Hepatocyte (in vitro differentiated cells): ENCODE measurements around the gene NUP62CL. TPM values are rescaled to one million over a fixed set of nuclear protein-coding genes. Genes with fewer than 3 reads are reported as not detected.
"Not testable (repeated sequence)": the region's sequence is repeated elsewhere in the genome, so short reads cannot be mapped to it uniquely, and the experiment has no call there.

ENCODE experiments used
- DNase-seq: peaks from one replicate; pipeline ENCODE4 v3.0.0-alpha.2; 2016; ENCODE audit warnings: low spot score
- H2AFZ ChIP-seq: fragments of 200-600 bp; sonication (generic); 2 replicates; pipeline ENCODE4 v1.6.0; 2016; ENCODE audit warnings: antibody characterized with exemption, mild to moderate bottlenecking
- H3K27ac ChIP-seq: fragments of 200-600 bp; sonication (generic); 2 replicates; pipeline ENCODE4 v1.5.1; 2016; ENCODE audit warnings: mild to moderate bottlenecking
- H3K27me3 ChIP-seq: fragments of 200-600 bp; sonication (generic); 2 replicates; pipeline ENCODE4 v1.6.1; 2016
- H3K36me3 ChIP-seq: fragments of 200-600 bp; sonication (generic); replicated peaks from 2 replicates; pipeline ENCODE4 v1.5.1; 2016; ENCODE audit warnings: low read depth; ENCODE audit not compliant: insufficient read depth
- H3K4me1 ChIP-seq: fragments of 200-600 bp; sonication (generic); 2 replicates; pipeline ENCODE4 v1.5.1; 2016; ENCODE audit warnings: mild to moderate bottlenecking, moderate library complexity; ENCODE audit not compliant: insufficient read depth
- H3K4me2 ChIP-seq: fragments of 200-600 bp; sonication (generic); 2 replicates; pipeline ENCODE4 v1.6.0; 2016
- H3K4me3 ChIP-seq: fragments of 200-600 bp; sonication (generic); 2 replicates; pipeline ENCODE4 v1.5.1; 2016; ENCODE audit warnings: mild to moderate bottlenecking
- H3K79me2 ChIP-seq: fragments of 200-600 bp; sonication (generic); 2 replicates; pipeline ENCODE4 v1.6.0; 2017; ENCODE audit warnings: mild to moderate bottlenecking
- H3K9me2 ChIP-seq: fragments of 200-600 bp; sonication (generic); replicated peaks from 2 replicates; pipeline ENCODE4 v1.6.0; 2017; ENCODE audit warnings: mild to moderate bottlenecking; ENCODE audit not compliant: insufficient read depth
- H3K9me3 ChIP-seq: fragments of 200-600 bp; sonication (generic); 2 replicates; pipeline ENCODE4 v1.5.1; 2016; ENCODE audit warnings: low read depth, mild to moderate bottlenecking
- H4K20me1 ChIP-seq: fragments of 200-600 bp; sonication (generic); 2 replicates; pipeline ENCODE4 v1.6.0; 2016; ENCODE audit warnings: mild to moderate bottlenecking; ENCODE audit not compliant: insufficient read depth, poor library complexity, severe bottlenecking
- CTCF ChIP-seq: fragments of 200-600 bp; sonication (generic); IDR thresholded peaks from 2 replicates; pipeline ENCODE4 v1.5.1; 2016; ENCODE audit warnings: antibody characterized with exemption, mild to moderate bottlenecking; ENCODE audit not compliant: poor library complexity
- EZH2 ChIP-seq: fragments of 200-600 bp; sonication (generic); IDR thresholded peaks from 2 replicates; pipeline ENCODE4 v1.6.1; 2016; ENCODE audit warnings: antibody characterized with exemption, mild to moderate bottlenecking, borderline replicate concordance
- EZH2phosphoT487 ChIP-seq: fragments of 200-600 bp; sonication (generic); IDR thresholded peaks from one replicate; pipeline ENCODE4 v1.6.1; 2018; ENCODE audit warnings: antibody characterized with exemption, mild to moderate bottlenecking, low read depth, moderate library complexity; ENCODE audit not compliant: unreplicated experiment, severe bottlenecking
- WGBS: methylation state at CpG from one replicate; pipeline ENCODE4 v1.1.6; 2016; ENCODE audit warnings: low lambda C conversion rate; ENCODE audit errors: missing lambda C conversion rate; 5-methylcytosine and 5-hydroxymethylcytosine counted together
- polyA plus RNA-seq: library from polyadenylated mRNA; unstranded; fragments of >200 nt; fragmentation: Nextera tagmentation; extraction: Ambion mirVana; gene quantifications from 2 replicates; pipeline ENCODE4 v1.2.1, GENCODE V29; 2016
- total RNA-seq: library from RNA; depleted of rRNA; stranded (reverse); fragments of >200 nt; gene quantifications from 2 replicates; pipeline ENCODE4 v1.2.3, GENCODE V29; 2014

NUP62CL gene
- total and polyA plus RNA-seq, 2 experiments from 2014 or later, result 0.80 to 1.7 TPM

DNA sequence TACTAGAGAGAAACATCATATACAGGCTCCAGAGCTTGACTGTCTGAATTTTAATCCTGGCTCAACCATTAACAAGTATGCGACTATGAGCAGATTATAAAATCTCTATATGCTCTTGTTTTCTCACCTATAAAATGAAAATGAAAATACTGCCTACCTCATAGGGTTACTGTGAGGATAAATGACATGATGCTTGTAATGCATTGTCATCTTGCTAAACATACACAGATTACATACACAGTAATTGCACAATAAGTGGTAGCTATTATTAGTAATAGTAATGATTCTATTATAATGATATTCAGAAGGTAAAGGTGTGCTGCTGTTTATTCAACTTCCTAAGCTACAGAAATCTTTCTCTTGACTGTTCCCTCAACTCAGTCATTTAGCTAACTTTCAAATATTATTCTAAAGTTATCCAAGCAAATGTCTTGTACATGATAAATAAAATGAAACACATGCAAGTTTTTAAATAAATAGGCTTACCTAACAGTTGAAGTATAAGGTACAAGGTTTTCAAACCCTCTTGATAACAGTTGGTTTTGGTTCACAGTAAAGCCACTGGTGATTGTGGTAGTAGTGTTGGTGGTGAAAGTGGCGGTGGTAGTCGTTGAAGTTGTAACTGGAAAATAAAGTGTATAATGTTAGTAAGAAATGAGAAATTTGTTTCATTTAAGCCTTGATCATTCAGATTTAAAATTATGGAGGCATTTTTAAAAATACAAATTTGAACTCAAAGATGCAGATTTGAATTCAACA lies 38.9 kb downstream of the NUP62CL start:
- H3K4me3 ChIP-seq, result no peak overlapping the region
- H3K4me2 ChIP-seq, result no peak overlapping the region
- no peaks in the 10 kb centered on the region for H3K27me3 ChIP-seq
- no peaks in the 10 kb centered on the region for H3K9me2 ChIP-seq
- no peak overlapping the region for H3K27ac ChIP-seq
- H4K20me1 ChIP-seq, result no peaks in the 10 kb centered on the region
- peaks cover 1% of the 10 kb centered on the region for H3K9me3 ChIP-seq
- no peaks in the 10 kb centered on the region for H3K4me1 ChIP-seq
- H3K79me2 ChIP-seq, result no peaks in the 10 kb centered on the region
- H3K36me3 ChIP-seq, result no peaks in the 10 kb centered on the region
- TF ChIP-seq EZH2, result no peak
- TF ChIP-seq CTCF, result no peak
- no peak for TF ChIP-seq EZH2phosphoT487
- no peak for DNase-seq
- H2AFZ ChIP-seq, result no peak overlapping the region
- 94% methylated on average over 3 of the region's 3 CpGs for WGBS

DNA sequence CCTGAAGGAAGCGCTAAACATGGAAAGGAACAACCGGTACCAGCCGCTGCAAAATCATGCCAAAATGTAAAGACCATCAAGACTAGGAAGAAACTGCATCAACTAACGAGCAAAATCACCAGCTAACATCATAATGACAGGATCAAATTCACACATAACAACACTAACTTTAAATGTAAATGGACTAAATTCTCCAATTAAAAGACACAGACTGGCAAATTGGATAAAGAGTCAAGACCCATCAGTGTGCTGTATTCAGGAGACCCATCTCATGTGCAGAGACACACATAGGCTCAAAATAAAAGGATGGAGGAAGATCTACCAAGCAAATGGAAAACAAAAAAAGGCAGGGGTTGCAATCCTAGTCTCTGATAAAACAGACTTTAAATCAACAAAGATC lies 48.6 kb downstream of the NUP62CL start:
- not testable (repeated sequence) for H3K4me1 ChIP-seq, H3K9me3 ChIP-seq, H4K20me1 ChIP-seq, H3K4me2 ChIP-seq, H3K27ac ChIP-seq, H3K27me3 ChIP-seq, DNase-seq, H2AFZ ChIP-seq, H3K4me3 ChIP-seq, H3K36me3 ChIP-seq, H3K9me2 ChIP-seq, H3K79me2 ChIP-seq
- WGBS, result 72% methylated on average over 4 of the region's 4 CpGs

DNA sequence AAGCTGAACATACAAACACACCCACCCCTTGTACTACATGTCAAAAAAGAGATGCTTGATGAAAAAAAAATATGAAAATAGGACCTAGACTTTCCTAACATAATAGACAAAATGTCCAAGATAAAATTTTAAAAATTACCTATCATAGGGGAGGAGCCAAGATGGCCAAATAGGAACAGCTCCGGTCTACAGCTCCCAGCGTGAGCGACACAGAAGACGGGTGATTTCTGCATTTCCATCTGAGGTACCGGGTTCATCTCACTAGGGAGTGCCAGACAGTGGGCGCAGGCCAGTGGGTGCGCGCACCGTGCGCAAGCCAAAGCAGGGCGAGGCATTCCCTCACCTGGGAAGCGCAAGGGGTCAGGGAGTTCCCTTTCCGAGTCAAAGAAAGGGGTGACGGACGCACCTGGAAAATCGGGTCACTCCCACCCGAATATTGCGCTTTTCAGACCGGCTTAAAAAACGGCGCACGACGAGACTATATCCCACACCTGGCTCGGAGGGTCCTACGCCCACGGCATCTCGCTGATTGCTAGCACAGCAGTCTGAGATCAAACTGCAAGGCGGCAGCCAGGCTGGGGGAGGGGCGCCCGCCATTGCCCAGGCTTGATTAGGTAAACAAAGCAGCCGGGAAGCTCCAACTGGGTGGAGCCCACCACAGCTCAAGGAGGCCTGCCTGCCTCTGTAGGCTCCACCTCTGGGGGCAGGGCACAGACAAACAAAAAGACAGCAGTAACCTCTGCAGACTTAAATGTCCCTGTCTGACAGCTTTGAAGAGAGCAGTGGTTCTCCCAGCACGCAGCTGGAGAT lies 50.4 kb downstream of the NUP62CL start:
- not testable (repeated sequence) for DNase-seq, H2AFZ ChIP-seq, H3K27me3 ChIP-seq, H3K27ac ChIP-seq, H4K20me1 ChIP-seq, H3K4me1 ChIP-seq, H3K9me3 ChIP-seq, H3K4me3 ChIP-seq, H3K79me2 ChIP-seq, H3K9me2 ChIP-seq, H3K36me3 ChIP-seq
- WGBS, result 39% methylated on average over 30 of the region's 32 CpGs
- peak overlapping the region; percentile 68 for H3K4me2 ChIP-seq

DNA sequence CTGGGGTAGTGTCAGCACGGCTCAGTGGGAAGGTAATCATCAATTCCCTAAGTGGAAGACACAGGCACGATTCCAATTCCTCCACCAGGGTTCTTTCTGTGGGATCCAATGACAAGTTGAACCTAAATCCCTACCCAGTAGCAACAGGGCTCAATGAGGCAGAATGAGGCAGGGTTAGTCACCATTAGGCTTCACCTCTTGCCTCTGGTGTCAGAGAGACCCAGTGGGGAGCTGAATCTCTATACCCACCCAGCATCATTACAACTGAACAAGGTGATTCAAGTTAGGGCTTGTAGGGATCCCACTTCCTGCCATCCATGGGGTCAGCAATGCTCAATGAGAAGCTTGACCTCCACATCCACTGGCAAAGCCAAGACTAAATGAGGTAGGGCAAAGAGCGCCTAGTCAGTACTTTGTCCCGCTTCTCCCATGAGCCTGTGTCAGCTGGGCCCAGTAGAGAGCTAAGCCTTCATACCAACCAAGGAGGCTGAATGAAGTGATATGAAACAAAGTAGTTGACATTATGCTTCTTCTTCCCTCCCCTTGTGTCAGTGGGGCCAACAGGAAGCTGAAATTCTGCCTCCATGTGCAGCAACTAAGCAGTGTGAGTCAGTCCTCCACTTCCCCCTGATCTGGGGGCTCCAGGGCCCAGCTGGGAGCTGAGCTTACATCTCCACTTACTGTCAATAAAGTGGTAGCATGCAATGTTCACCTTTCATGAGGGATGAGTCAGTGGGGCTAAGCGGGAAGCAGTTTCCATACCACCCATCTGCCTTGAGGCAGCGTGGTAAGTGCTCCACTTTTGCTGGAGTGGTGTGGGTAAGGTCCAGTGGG lies 51.2 kb downstream of the NUP62CL start:
- Histone ChIP-seq H3K79me2 (no peaks in the 10 kb centered on the region), H4K20me1 (no peaks in the 10 kb centered on the region), H3K4me2 (peak overlapping the region; percentile 68), H3K4me3 (no peak overlapping the region), H3K27ac (no peak overlapping the region), H3K36me3 (no peaks in the 10 kb centered on the region), H3K9me3 (no peaks in the 10 kb centered on the region), H3K27me3 (no peaks in the 10 kb centered on the region), H3K4me1 (no peaks in the 10 kb centered on the region), H3K9me2 (no peaks in the 10 kb centered on the region), H2AFZ (no peak overlapping the region)
- DNase-seq, result peak; percentile 19
- 67% methylated on average over 6 of the region's 6 CpGs for WGBS
- TF ChIP-seq EZH2phosphoT487 (no peak), EZH2 (no peak), CTCF (no peak)
